Measurements from ENCODE around the gene WNT3A.

DNA sequence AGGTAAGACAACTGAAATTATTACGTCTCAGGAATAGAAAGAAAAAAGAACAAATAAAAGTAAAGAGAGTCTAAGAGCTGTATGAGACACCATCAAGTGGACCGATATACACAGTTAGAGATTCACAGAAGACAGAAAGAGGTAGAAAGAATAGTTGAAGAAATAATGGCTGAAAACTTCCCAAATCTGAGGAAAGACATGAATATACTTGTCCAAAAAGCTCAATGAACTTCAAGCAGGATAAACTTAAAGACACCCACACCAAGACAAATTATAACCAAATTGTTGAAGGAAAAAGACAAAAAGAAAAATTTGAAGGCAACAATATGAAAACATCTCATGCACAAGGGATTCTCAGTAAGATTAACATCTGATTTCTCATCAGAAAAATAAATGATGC lies 19.6 kb upstream of the WNT3A start:
- TF ChIP-seq, protein P1, sequence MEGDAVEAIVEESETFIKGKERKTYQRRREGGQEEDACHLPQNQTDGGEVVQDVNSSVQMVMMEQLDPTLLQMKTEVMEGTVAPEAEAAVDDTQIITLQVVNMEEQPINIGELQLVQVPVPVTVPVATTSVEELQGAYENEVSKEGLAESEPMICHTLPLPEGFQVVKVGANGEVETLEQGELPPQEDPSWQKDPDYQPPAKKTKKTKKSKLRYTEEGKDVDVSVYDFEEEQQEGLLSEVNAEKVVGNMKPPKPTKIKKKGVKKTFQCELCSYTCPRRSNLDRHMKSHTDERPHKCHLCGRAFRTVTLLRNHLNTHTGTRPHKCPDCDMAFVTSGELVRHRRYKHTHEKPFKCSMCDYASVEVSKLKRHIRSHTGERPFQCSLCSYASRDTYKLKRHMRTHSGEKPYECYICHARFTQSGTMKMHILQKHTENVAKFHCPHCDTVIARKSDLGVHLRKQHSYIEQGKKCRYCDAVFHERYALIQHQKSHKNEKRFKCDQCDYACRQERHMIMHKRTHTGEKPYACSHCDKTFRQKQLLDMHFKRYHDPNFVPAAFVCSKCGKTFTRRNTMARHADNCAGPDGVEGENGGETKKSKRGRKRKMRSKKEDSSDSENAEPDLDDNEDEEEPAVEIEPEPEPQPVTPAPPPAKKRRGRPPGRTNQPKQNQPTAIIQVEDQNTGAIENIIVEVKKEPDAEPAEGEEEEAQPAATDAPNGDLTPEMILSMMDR (optimal IDR thresholded peaks at IDR 0.05 in 1 of 3, IDR thresholded peaks at IDR 0.05 in 1 of 3, conservative IDR thresholded peaks at IDR 0.05 in 1 of 3; ENCODE audit: extremely low read depth in 1 of 3, insufficient read depth in 2 of 3, low read length in 3 of 3) = no peak
- TF ChIP-seq EZH2 (IDR thresholded peaks at IDR 0.05; ENCODE audit: low read length) = no peak

Measured in keratinocyte (primary cell).